Panc1 (cell line): Measurements from ENCODE around the gene KCNMA1. TPM values are rescaled to one million over a fixed set of nuclear protein-coding genes. Genes with fewer than 3 reads are reported as not detected.

Source experiments
- ATAC-seq: fragments of 200-7000 bp; cut with Tn5 transposase; 2 replicates; pipeline ENCODE4 v1.9.1; 2020; ENCODE audit warnings: mild to moderate bottlenecking, moderate library complexity
- BruUV-seq: library from RNA; stranded (reverse); fragments of 400-500 nt; replicated peaks from 2 replicates; lab custom pipeline; 2021; lab: Mats Ljungman, UMichigan
- CTCF ChIA-PET: fragments of 300-600 bp; sonication (Branson Sonifier 250); formaldehyde crosslinking; loops from one replicate; lab custom pipeline; 2022; ENCODE audit warnings: antibody characterized with exemption; lab: Charles Lee
- POLR2A ChIA-PET: fragments of 300-600 bp; sonication (Branson Sonifier 250); formaldehyde crosslinking; loops from one replicate; lab custom pipeline; 2022; ENCODE audit warnings: antibody characterized with exemption; lab: Charles Lee
- DNase-seq: peaks from one replicate; pipeline ENCODE4 v3.0.0-alpha.2; 2010; ENCODE audit warnings: low read depth, low spot score
- H3K27ac ChIP-seq: 2 replicates; pipeline ENCODE4 v1.5.1; 2011; ENCODE audit warnings: mild to moderate bottlenecking, low read length, inconsistent platforms
- H3K27me3 ChIP-seq: fragments of 200-500 bp; sonication (Bioruptor generic); 2 replicates; pipeline ENCODE4 v1.6.0; 2014; ENCODE audit warnings: low read length, inconsistent platforms; ENCODE audit not compliant: control insufficient read depth, insufficient read depth
- H3K36me3 ChIP-seq: fragments of 200-500 bp; sonication (Bioruptor generic); 2 replicates; pipeline ENCODE4 v1.5.1; 2014; ENCODE audit warnings: inconsistent platforms, mild to moderate bottlenecking, low read length, moderate library complexity; ENCODE audit not compliant: control insufficient read depth, insufficient read depth
- H3K4me1 ChIP-seq: 2 replicates; pipeline ENCODE4 v1.5.1; 2011; ENCODE audit warnings: inconsistent platforms, mild to moderate bottlenecking, low read length, moderate library complexity; ENCODE audit not compliant: control insufficient read depth, insufficient read depth
- H3K4me3 ChIP-seq, 2 experiments: 2 replicates each; pipeline ENCODE4 v1.5.1; 2011 to 2012; ENCODE audit warnings: low read depth in 2 of 2, low read length in 2 of 2, mild to moderate bottlenecking in 2 of 2, inconsistent platforms in 1 of 2, moderate library complexity in 1 of 2
- H3K9me3 ChIP-seq: fragments of 200-500 bp; sonication (Bioruptor generic); 2 replicates; pipeline ENCODE4 v1.5.1; 2014; ENCODE audit warnings: low read depth, mild to moderate bottlenecking, inconsistent platforms, low read length, moderate library complexity; ENCODE audit not compliant: control insufficient read depth, insufficient read depth
- POLR2AphosphoS5 ChIP-seq: IDR thresholded peaks from 2 replicates; pipeline ENCODE4 v1.6.1; 2012; ENCODE audit warnings: mild to moderate bottlenecking, low read depth, low read length, moderate library complexity
- SIN3A ChIP-seq: IDR thresholded peaks from 2 replicates; pipeline ENCODE4 v1.6.1; 2012; ENCODE audit warnings: low read depth, mild to moderate bottlenecking, low read length, moderate library complexity, borderline replicate concordance; ENCODE audit not compliant: insufficient read depth
- TCF7L2 ChIP-seq: IDR thresholded peaks from 2 replicates; pipeline ENCODE4 v1.6.1; 2011; ENCODE audit warnings: mild to moderate bottlenecking, low read depth, low read length, inconsistent platforms
- in situ Hi-C: cut with HindIII; loops from 2 replicates; pipeline ENCODE4 v1.10.0; 2016; ENCODE audit warnings: low sequenced_read_pairs, low pct_unique_long_range_greater_than_20kb
- intact Hi-C: fragments of 100-400 bp; cut with micrococcal nuclease; formaldehyde crosslinking; loops from one replicate; pipeline ENCODE4 v1.10.0; 2022; ENCODE audit not compliant: unreplicated experiment
- total RNA-seq: library from RNA; stranded (reverse); gene quantifications from one replicate; pipeline ENCODE4 v1.2.1, GENCODE V29; 2021; ENCODE audit not compliant: unreplicated experiment
- TF ChIP-seq, protein P1 (sequence below): fragments of 450-650 bp; IDR thresholded peaks from 2 replicates; pipeline ENCODE4 v1.5.1; 2017; ENCODE audit warnings: mild to moderate bottlenecking
- TF ChIP-seq, protein P2 (sequence below), 2 experiments: IDR thresholded peaks; 2 replicates each; pipeline ENCODE4 v1.6.1; 2011 to 2012; ENCODE audit warnings: low read depth in 2 of 2, control low read depth in 1 of 2, low read length in 1 of 2, mild to moderate bottlenecking in 1 of 2, moderate library complexity in 1 of 2; ENCODE audit not compliant: insufficient read depth in 1 of 2

Gene KCNMA1
- total RNA-seq, 1 experiment from 2014 or later = 91.9 TPM

DNA sequence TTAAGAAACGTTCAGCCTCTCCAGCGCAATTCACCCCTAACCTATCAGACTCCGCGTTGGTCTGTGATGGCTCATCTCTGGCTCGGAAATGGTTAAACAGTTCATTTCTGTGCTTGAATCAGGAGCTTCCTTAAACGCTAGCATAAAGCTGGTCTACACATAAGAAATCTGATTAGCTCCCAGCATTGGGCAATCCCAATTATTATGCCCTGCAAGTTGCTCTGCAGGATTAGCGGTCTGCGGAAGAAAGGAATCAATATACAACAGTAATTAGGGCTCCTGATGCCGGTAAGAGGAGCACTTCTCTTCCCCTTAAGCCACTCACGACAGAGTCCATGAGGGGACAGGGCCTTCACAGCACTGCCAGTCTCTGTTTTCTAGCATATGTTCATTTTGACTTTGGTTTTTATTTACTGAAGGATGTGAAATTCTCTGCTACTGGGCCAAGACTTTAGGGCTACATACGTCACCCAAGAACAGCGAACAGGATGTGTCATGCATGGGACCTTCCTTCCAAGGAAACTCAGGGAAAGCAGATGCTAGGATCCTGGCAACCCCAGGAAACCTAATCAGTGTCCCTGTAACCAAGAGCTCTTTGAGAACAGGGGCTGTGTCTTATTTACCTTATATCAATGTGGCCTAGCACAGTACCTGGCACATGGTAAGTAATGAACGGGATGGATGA, 324.4 kb downstream of the KCNMA1 start:
- Histone ChIP-seq H3K4me1 (peaks cover 4% of the 10 kb centered on the region; the same call in 1 of the 2 replicates), H3K27me3 (no peaks in the 10 kb centered on the region), H3K27ac (no peak overlapping the region), H3K9me3 (no peaks in the 10 kb centered on the region), H3K36me3 (no peaks in the 10 kb centered on the region), H3K4me3 (no peak overlapping the region)
- in situ Hi-C loops = no loop called here
- intact Hi-C loops = no loop called here
- ATAC-seq (no peak), DNase-seq (no peak)
- TF ChIP-seq POLR2AphosphoS5 (no peak), TCF7L2 (no peak), SIN3A (no peak)
- TF ChIP-seq, protein P1, sequence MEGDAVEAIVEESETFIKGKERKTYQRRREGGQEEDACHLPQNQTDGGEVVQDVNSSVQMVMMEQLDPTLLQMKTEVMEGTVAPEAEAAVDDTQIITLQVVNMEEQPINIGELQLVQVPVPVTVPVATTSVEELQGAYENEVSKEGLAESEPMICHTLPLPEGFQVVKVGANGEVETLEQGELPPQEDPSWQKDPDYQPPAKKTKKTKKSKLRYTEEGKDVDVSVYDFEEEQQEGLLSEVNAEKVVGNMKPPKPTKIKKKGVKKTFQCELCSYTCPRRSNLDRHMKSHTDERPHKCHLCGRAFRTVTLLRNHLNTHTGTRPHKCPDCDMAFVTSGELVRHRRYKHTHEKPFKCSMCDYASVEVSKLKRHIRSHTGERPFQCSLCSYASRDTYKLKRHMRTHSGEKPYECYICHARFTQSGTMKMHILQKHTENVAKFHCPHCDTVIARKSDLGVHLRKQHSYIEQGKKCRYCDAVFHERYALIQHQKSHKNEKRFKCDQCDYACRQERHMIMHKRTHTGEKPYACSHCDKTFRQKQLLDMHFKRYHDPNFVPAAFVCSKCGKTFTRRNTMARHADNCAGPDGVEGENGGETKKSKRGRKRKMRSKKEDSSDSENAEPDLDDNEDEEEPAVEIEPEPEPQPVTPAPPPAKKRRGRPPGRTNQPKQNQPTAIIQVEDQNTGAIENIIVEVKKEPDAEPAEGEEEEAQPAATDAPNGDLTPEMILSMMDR = no peak
- TF ChIP-seq, protein P2, sequence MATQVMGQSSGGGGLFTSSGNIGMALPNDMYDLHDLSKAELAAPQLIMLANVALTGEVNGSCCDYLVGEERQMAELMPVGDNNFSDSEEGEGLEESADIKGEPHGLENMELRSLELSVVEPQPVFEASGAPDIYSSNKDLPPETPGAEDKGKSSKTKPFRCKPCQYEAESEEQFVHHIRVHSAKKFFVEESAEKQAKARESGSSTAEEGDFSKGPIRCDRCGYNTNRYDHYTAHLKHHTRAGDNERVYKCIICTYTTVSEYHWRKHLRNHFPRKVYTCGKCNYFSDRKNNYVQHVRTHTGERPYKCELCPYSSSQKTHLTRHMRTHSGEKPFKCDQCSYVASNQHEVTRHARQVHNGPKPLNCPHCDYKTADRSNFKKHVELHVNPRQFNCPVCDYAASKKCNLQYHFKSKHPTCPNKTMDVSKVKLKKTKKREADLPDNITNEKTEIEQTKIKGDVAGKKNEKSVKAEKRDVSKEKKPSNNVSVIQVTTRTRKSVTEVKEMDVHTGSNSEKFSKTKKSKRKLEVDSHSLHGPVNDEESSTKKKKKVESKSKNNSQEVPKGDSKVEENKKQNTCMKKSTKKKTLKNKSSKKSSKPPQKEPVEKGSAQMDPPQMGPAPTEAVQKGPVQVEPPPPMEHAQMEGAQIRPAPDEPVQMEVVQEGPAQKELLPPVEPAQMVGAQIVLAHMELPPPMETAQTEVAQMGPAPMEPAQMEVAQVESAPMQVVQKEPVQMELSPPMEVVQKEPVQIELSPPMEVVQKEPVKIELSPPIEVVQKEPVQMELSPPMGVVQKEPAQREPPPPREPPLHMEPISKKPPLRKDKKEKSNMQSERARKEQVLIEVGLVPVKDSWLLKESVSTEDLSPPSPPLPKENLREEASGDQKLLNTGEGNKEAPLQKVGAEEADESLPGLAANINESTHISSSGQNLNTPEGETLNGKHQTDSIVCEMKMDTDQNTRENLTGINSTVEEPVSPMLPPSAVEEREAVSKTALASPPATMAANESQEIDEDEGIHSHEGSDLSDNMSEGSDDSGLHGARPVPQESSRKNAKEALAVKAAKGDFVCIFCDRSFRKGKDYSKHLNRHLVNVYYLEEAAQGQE (IDR thresholded peaks at IDR 0.05; ENCODE audit: insufficient read depth in 1 of 2, low read depth in 2 of 2, low read length in 1 of 2) = no peak
- ChIA-PET POLR2A (no interaction called here), CTCF (no interaction called here)
- no TSS peak for BruUV-seq

DNA sequence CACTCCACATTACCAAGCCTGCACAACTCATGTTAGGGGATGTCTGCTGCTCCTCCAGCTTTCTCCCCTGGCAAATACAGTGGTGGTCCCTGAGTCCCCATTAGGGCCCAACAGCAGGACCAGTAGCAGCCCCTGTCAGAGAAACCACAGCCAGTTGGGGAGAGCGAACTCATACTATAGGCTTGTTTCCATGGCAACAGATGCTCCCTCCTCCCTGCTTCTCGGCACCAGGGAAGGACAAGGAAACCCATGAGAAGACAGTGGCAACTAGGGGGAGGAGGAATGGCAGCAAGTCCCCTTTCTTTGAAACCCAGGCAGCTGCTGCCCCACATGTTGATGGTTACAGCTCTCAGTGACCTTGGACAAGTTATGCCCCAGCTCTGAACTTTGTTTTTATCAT, 326.4 kb downstream of the KCNMA1 start:
- DNase-seq = no peak
- in situ Hi-C loops = no loop called here
- Histone ChIP-seq H3K4me3 (no peak overlapping the region), H3K27me3 (no peaks in the 10 kb centered on the region), H3K36me3 (no peaks in the 10 kb centered on the region), H3K27ac (no peak overlapping the region), H3K9me3 (no peaks in the 10 kb centered on the region), H3K4me1 (peaks cover 13% of the 10 kb centered on the region)
- intact Hi-C loops = no loop called here
- no TSS peak for BruUV-seq
- POLR2A ChIA-PET = no interaction called here
- CTCF ChIA-PET = no interaction called here
- ATAC-seq = no peak
- TF ChIP-seq POLR2AphosphoS5 = no peak
- TF ChIP-seq, protein P1 = no peak
- TF ChIP-seq, protein P2 (IDR thresholded peaks at IDR 0.05; ENCODE audit: insufficient read depth in 1 of 2, low read depth in 2 of 2, low read length in 1 of 2) = no peak
